Smooth muscle cell (in vitro differentiated cells): ENCODE measurements around the gene GBE1. TPM values are rescaled to one million over a fixed set of nuclear protein-coding genes. Genes with fewer than 3 reads are reported as not detected.

ENCODE experiments used
- DNase-seq: peaks from one replicate; lab custom pipeline; 2025; ENCODE audit not compliant: unreplicated experiment; lab: John Stamatoyannopoulos, UW
- H2AFZ ChIP-seq: fragments of 200-600 bp; sonication (generic); 2 replicates; pipeline ENCODE4 v1.6.0; 2016; ENCODE audit warnings: antibody characterized with exemption, low read depth, mild to moderate bottlenecking
- H3F3A ChIP-seq: fragments of 200-600 bp; sonication (generic); 2 replicates; pipeline ENCODE4 v1.6.0; 2017; ENCODE audit warnings: antibody characterized with exemption, low read depth
- H3K27ac ChIP-seq: fragments of 200-600 bp; sonication (generic); 2 replicates; pipeline ENCODE4 v1.5.1; 2016; ENCODE audit warnings: low read depth, mild to moderate bottlenecking
- H3K27me3 ChIP-seq: fragments of 200-600 bp; sonication (generic); 2 replicates; pipeline ENCODE4 v1.6.1; 2016; ENCODE audit warnings: low read depth, mild to moderate bottlenecking
- H3K36me3 ChIP-seq: fragments of 200-600 bp; sonication (generic); 2 replicates; pipeline ENCODE4 v1.5.1; 2016; ENCODE audit warnings: low read depth
- H3K4me1 ChIP-seq: fragments of 200-600 bp; sonication (generic); 2 replicates; pipeline ENCODE4 v1.5.1; 2016; ENCODE audit warnings: low read depth
- H3K4me2 ChIP-seq: fragments of 200-600 bp; sonication (generic); 2 replicates; pipeline ENCODE4 v1.6.0; 2016; ENCODE audit warnings: mild to moderate bottlenecking
- H3K4me3 ChIP-seq: fragments of 200-600 bp; sonication (generic); 2 replicates; pipeline ENCODE4 v1.5.1; 2016; ENCODE audit warnings: mild to moderate bottlenecking
- H3K79me2 ChIP-seq: fragments of 200-600 bp; sonication (generic); 2 replicates; pipeline ENCODE4 v1.6.0; 2016; ENCODE audit warnings: low read depth, mild to moderate bottlenecking
- H3K9ac ChIP-seq: fragments of 200-600 bp; sonication (generic); 2 replicates; pipeline ENCODE4 v1.6.0; 2016; ENCODE audit warnings: low read depth
- H3K9me3 ChIP-seq: fragments of 200-600 bp; sonication (generic); replicated peaks from 2 replicates; pipeline ENCODE4 v1.5.1; 2016; ENCODE audit warnings: low read depth
- H4K20me1 ChIP-seq: fragments of 200-600 bp; sonication (generic); 2 replicates; pipeline ENCODE4 v1.6.0; 2016; ENCODE audit warnings: low read depth
- WGBS: methylation state at CpG from one replicate; pipeline ENCODE4 v1.1.7; 2016; ENCODE audit warnings: low lambda C conversion rate; 5-methylcytosine and 5-hydroxymethylcytosine counted together
- polyA plus RNA-seq: library from polyadenylated mRNA; unstranded; fragments of >200 nt; fragmentation: Nextera tagmentation; extraction: Ambion mirVana; gene quantifications from 2 replicates; pipeline ENCODE4 v1.2.1, GENCODE V29; 2016
- total RNA-seq: library from RNA; depleted of rRNA; stranded (reverse); fragments of >200 nt; gene quantifications from 2 replicates; pipeline ENCODE4 v1.2.3, GENCODE V29; 2014
- TF ChIP-seq, protein P1 (sequence below): fragments of 200-600 bp; sonication (generic); IDR thresholded peaks from 2 replicates; pipeline ENCODE4 v1.5.1; 2017; ENCODE audit warnings: borderline replicate concordance, mild to moderate bottlenecking, antibody characterized with exemption; ENCODE audit not compliant: insufficient read depth, poor library complexity, severe bottlenecking

Gene GBE1
- total and polyA plus RNA-seq, 2 experiments from 2014 or later = 23.4 to 50.8 TPM

DNA sequence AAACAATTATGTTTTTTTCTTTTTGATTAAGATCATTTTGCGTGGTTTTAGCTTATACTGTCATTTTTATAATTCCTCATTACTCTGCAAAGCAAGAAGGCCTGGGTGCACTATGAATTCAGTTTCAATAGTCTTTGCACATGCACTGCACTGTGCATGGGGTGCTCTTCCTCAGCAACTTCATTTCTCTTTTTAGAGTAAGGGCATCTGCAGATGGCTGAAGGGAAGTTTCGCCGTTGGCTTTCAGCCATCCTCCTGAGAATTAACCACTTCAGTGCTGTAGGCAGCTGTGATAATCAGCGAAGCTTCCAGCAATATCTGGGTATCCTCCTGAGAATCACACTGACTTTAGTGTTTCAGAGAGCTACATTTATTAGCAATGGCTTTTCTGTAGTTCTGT, 284.8 kb downstream of the GBE1 start:
- no peak overlapping the region for H2AFZ ChIP-seq
- no peak overlapping the region for H3K4me2 ChIP-seq
- 63% methylated on average over 4 of the region's 4 CpGs for WGBS
- no peaks in the 10 kb centered on the region for H4K20me1 ChIP-seq
- H3K9ac ChIP-seq = no peak overlapping the region
- DNase-seq = no peak
- TF ChIP-seq, protein P1, sequence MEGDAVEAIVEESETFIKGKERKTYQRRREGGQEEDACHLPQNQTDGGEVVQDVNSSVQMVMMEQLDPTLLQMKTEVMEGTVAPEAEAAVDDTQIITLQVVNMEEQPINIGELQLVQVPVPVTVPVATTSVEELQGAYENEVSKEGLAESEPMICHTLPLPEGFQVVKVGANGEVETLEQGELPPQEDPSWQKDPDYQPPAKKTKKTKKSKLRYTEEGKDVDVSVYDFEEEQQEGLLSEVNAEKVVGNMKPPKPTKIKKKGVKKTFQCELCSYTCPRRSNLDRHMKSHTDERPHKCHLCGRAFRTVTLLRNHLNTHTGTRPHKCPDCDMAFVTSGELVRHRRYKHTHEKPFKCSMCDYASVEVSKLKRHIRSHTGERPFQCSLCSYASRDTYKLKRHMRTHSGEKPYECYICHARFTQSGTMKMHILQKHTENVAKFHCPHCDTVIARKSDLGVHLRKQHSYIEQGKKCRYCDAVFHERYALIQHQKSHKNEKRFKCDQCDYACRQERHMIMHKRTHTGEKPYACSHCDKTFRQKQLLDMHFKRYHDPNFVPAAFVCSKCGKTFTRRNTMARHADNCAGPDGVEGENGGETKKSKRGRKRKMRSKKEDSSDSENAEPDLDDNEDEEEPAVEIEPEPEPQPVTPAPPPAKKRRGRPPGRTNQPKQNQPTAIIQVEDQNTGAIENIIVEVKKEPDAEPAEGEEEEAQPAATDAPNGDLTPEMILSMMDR = no peak
- no peak overlapping the region for H3K27ac ChIP-seq
- H3K4me3 ChIP-seq = no peak overlapping the region
- no peaks in the 10 kb centered on the region for H3K4me1 ChIP-seq
- H3K36me3 ChIP-seq = no peaks in the 10 kb centered on the region
- no peaks in the 10 kb centered on the region for H3K79me2 ChIP-seq
- H3K27me3 ChIP-seq = no peaks in the 10 kb centered on the region
- no peaks in the 10 kb centered on the region for H3F3A ChIP-seq
- H3K9me3 ChIP-seq = no peaks in the 10 kb centered on the region

DNA sequence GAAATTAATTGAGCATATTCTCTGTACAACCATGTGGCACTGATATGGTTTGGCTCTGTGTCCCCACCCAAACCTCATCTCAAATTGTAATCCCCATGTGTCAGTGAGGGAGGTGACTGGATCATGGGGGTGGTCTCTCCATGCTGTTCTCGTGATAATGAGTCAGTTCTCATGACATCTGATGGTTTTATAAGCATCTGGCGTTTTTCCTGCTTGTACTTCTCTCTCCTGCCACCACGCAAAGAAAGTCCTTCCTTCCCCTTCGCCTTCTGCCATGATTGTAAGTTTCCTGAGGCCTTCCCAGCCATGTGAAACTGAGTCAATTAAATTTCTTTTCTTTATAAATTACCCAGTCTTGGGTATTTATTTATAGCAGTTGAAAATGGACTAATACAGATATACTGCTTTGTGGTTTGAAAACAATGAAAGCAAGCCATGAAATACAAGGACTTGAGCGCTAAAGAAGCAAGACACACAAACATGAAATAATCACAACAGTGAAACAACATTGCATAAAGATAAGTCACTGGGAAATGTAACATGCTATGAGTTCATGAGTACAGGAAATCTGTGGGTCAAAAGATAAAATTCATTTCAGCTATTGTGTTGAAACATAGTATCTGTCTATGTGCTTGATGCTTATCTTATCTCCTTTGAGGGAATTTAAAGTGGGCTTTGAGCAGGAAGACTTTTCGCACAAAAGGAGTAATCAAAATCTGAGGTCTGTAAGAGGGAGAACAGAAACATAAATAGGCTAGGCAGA, 288.7 kb downstream of the GBE1 start:
- Histone ChIP-seq H3K79me2 (no peaks in the 10 kb centered on the region), H3K4me1 (no peaks in the 10 kb centered on the region), H3K9me3 (no peaks in the 10 kb centered on the region), H2AFZ (no peak overlapping the region), H3F3A (no peaks in the 10 kb centered on the region), H3K27me3 (no peaks in the 10 kb centered on the region), H3K36me3 (no peaks in the 10 kb centered on the region), H3K27ac (no peak overlapping the region), H3K4me2 (no peak overlapping the region), H3K4me3 (no peak overlapping the region), H3K9ac (no peak overlapping the region), H4K20me1 (no peaks in the 10 kb centered on the region)
- WGBS = 60% methylated on average over 6 of the region's 6 CpGs
- DNase-seq = no peak
- TF ChIP-seq, protein P1 = no peak

GRCh38 chr3:81470524-81471278, 290.7 kb downstream of the GBE1 start:
- Histone ChIP-seq H3K36me3 (no peaks in the 10 kb centered on the region), H3K9ac (no peak overlapping the region)
- TF ChIP-seq, protein P1 = no peak

More at GRCh38 chr3:81470524-81471278, 290.7 kb downstream of the GBE1 start:
- Histone ChIP-seq H3F3A (no peaks in the 10 kb centered on the region), H4K20me1 (no peaks in the 10 kb centered on the region), H3K4me1 (no peaks in the 10 kb centered on the region), H3K79me2 (no peaks in the 10 kb centered on the region), H3K27me3 (no peaks in the 10 kb centered on the region), H3K9me3 (no peaks in the 10 kb centered on the region), H2AFZ (no peak overlapping the region), H3K4me3 (no peak overlapping the region), H3K4me2 (no peak overlapping the region), H3K27ac (no peak overlapping the region)
- no peak for DNase-seq
- 79% methylated on average over 3 of the region's 3 CpGs for WGBS
